Endothelial cell of umbilical vein (primary cell): ENCODE measurements around the gene ZAR1. TPM values are rescaled to one million over a fixed set of nuclear protein-coding genes. Genes with fewer than 3 reads are reported as not detected.

ENCODE experiments used
- BruUV-seq: library from RNA; stranded (reverse); fragments of 400-500 nt; replicated peaks from 2 replicates; lab custom pipeline; 2021; lab: Mats Ljungman, UMichigan
- CTCF ChIA-PET: fragments of 300-600, 350-600 bp; sonication (Branson Sonifier 250); formaldehyde crosslinking; loops from one replicate; lab custom pipeline; 2021; ENCODE audit warnings: antibody characterized with exemption, inconsistent platforms; lab: Charles Lee
- POLR2A ChIA-PET: fragments of 300-600, 350-600 bp; sonication (Branson Sonifier 250); formaldehyde crosslinking; loops from one replicate; lab custom pipeline; 2021; ENCODE audit warnings: antibody characterized with exemption, inconsistent platforms; lab: Charles Lee
- DNase-seq: peaks from one replicate; pipeline ENCODE4 v3.0.0-alpha.2; 2011; ENCODE audit warnings: low read depth, low spot score
- FAIRE-seq: peaks from 2 replicates; lab custom pipeline; 2011; peaks lifted over from hg19 to GRCh38; lab: Jason Lieb, UNC
- H2AFZ ChIP-seq: 2 replicates; pipeline ENCODE4 v1.6.0; 2012; ENCODE audit warnings: low read depth, low read length, control low read depth, inconsistent platforms
- H3K27ac ChIP-seq: 2 replicates; pipeline ENCODE4 v1.5.1; 2011; ENCODE audit warnings: low read depth, mild to moderate bottlenecking, control low read depth, low read length, moderate library complexity; ENCODE audit not compliant: insufficient read depth
- H3K27me3 ChIP-seq, 2 experiments: 2 replicates each; pipeline versions ENCODE4 v1.6.0 to v1.6.1; 2011; ENCODE audit warnings: low read length in 2 of 2, mixed read lengths in 1 of 2; ENCODE audit not compliant: control insufficient read depth in 2 of 2, insufficient read depth in 2 of 2
- H3K36me3 ChIP-seq, 2 experiments: 2 replicates in 1 of 2; 3 replicates in 1 of 2; pipeline ENCODE4 v1.5.1; 2011; ENCODE audit warnings: low read length in 2 of 2, mild to moderate bottlenecking in 1 of 2, moderate library complexity in 1 of 2; ENCODE audit not compliant: control insufficient read depth in 2 of 2, insufficient read depth in 2 of 2; ENCODE audit errors: extremely low read depth in 1 of 2
- H3K4me1 ChIP-seq: 3 replicates; pipeline ENCODE4 v1.5.1; 2011; ENCODE audit warnings: mild to moderate bottlenecking, low read length; ENCODE audit not compliant: control insufficient read depth, insufficient read depth; ENCODE audit errors: extremely low read depth
- H3K4me2 ChIP-seq: 2 replicates; pipeline ENCODE4 v1.6.1; 2011; ENCODE audit warnings: low read length, control low read depth, mixed read lengths; ENCODE audit not compliant: insufficient read depth
- H3K4me3 ChIP-seq, 3 experiments: fragments of 200-600 bp in 1 of 3; sonication (generic), shearing (Covaris generic) in 1 of 3; replicated peaks in 1 of 3; 2 replicates each; pipeline ENCODE4 v1.5.1; 2011 to 2016; ENCODE audit warnings: control low read depth in 3 of 3, low read length in 3 of 3, mild to moderate bottlenecking in 2 of 3, inconsistent platforms in 1 of 3, low read depth in 1 of 3, moderate library complexity in 1 of 3; ENCODE audit not compliant: insufficient read depth in 1 of 3
- H3K79me2 ChIP-seq: 2 replicates; pipeline ENCODE4 v1.6.0; 2012; ENCODE audit warnings: low read length, inconsistent platforms; ENCODE audit not compliant: control insufficient read depth, insufficient read depth
- H3K9ac ChIP-seq: replicated peaks from 2 replicates; pipeline ENCODE3; 2011; ENCODE audit warnings: low read length, control low read depth; ENCODE audit not compliant: insufficient read depth; ENCODE audit errors: extremely low read depth
- H3K9me1 ChIP-seq: replicated peaks from 3 replicates; pipeline ENCODE4 v1.6.0; 2011; ENCODE audit warnings: mild to moderate bottlenecking, low read length; ENCODE audit not compliant: control insufficient read depth, insufficient read depth; ENCODE audit errors: extremely low read depth
- H3K9me3 ChIP-seq: replicated peaks from 2 replicates; pipeline ENCODE4 v1.5.1; 2012; ENCODE audit warnings: low read length, inconsistent platforms; ENCODE audit not compliant: control insufficient read depth, insufficient read depth
- H4K20me1 ChIP-seq: replicated peaks from 2 replicates; pipeline ENCODE3; 2011; ENCODE audit warnings: mild to moderate bottlenecking, low read length; ENCODE audit not compliant: control insufficient read depth, insufficient read depth; ENCODE audit errors: extremely low read depth
- CTCF ChIP-seq, 2 donors: IDR thresholded peaks; 1 replicate in 1 of 2; 2 replicates in 1 of 2; pipeline ENCODE4 v1.5.1; 2011; ENCODE audit warnings: low read length in 2 of 2, mild to moderate bottlenecking in 2 of 2, moderate library complexity in 2 of 2, control low read depth in 1 of 2, inconsistent platforms in 1 of 2, low read depth in 1 of 2; ENCODE audit not compliant: insufficient read depth in 1 of 2; ENCODE audit errors: extremely low read depth in 1 of 2
- EZH2 ChIP-seq: IDR thresholded peaks from 2 replicates; pipeline ENCODE4 v1.6.1; 2012; ENCODE audit warnings: borderline replicate concordance, low read depth, mild to moderate bottlenecking, moderate library complexity, low read length, inconsistent platforms; ENCODE audit not compliant: severe bottlenecking
- FOS ChIP-seq: IDR thresholded peaks from 2 replicates; pipeline ENCODE4 v1.6.1; 2011; ENCODE audit warnings: mild to moderate bottlenecking, low read length, moderate library complexity, borderline replicate concordance; ENCODE audit not compliant: insufficient read depth
- GATA2 ChIP-seq: IDR thresholded peaks from 2 replicates; pipeline ENCODE4 v1.7.0; 2011; ENCODE audit warnings: low read depth, mild to moderate bottlenecking, moderate library complexity, mixed read lengths, low read length; ENCODE audit not compliant: insufficient read length, insufficient read depth
- JUN ChIP-seq: IDR thresholded peaks from 2 replicates; pipeline ENCODE4 v1.6.1; 2011; ENCODE audit warnings: borderline replicate concordance, low read depth; ENCODE audit not compliant: insufficient read length, insufficient read depth
- MAX ChIP-seq: IDR thresholded peaks from 2 replicates; pipeline ENCODE4 v1.6.1; 2011; ENCODE audit not compliant: insufficient read depth, insufficient read length
- MYC ChIP-seq: IDR thresholded peaks from one replicate; pipeline ENCODE4 v1.6.1; 2011; ENCODE audit warnings: mild to moderate bottlenecking, low read depth, low read length
- POLR2A ChIP-seq: IDR thresholded peaks from 2 replicates; pipeline ENCODE4 v1.6.1; 2012; ENCODE audit warnings: low read depth, mild to moderate bottlenecking, control low read depth, low read length
- POLR2AphosphoS5 ChIP-seq: IDR thresholded peaks from 2 replicates; pipeline ENCODE4 v1.6.1; 2012; ENCODE audit warnings: low read depth, mild to moderate bottlenecking, control low read depth, low read length, moderate library complexity; ENCODE audit not compliant: insufficient read depth
- dilution Hi-C: fragments of 300-500 bp; cut with MboI; formaldehyde crosslinking; loops from one replicate; pipeline ENCODE4 v1.15.0; 2019; ENCODE audit warnings: low sequenced_read_pairs; ENCODE audit not compliant: extremely low pct_ligation_motif_present
- intact Hi-C: fragments of 100-400 bp; cut with micrococcal nuclease; formaldehyde crosslinking; loops from one replicate; pipeline ENCODE4 v1.10.0; 2022
- polyA plus RNA-seq, 4 experiments: library from polyadenylated mRNA; depleted of rRNA in 3 of 4; stranded (reverse) in 3 of 4; unstranded in 1 of 4; fragments of >200 nt; gene quantifications; 2 replicates each; pipeline versions ENCODE4 v1.2.1 to v1.2.3, GENCODE V29; 2011 to 2012; ENCODE audit warnings: missing spikeins in 1 of 4
- total RNA-seq: library from RNA; stranded (reverse); gene quantifications from 2 replicates; pipeline ENCODE4 v1.2.3, GENCODE V29; 2021

Gene ZAR1
- total and polyA plus RNA-seq, 2 donors (not counting 3 experiments of a cell fraction or from before 2014, with no cell fraction given) = not detected

GRCh38 chr4:48445704-48446103 is 44.3 kb upstream of the ZAR1 start:
- no peak overlapping the region for H3K4me2 ChIP-seq
- H3K27me3 ChIP-seq = no peaks in the 10 kb centered on the region
- dilution Hi-C loops (no loop called here), intact Hi-C loops (loop anchor here (1.0 to 5.0 kb wide), 2 partner anchors 97 to 518 kb away; no protein-coding TSS in a partner anchor)
- H2AFZ ChIP-seq = no peak overlapping the region
- no peak overlapping the region for H3K27ac ChIP-seq
- DNase-seq (peak; percentile 13), FAIRE-seq (no peak)
- no peaks in the 10 kb centered on the region for H4K20me1 ChIP-seq
- no peak overlapping the region for H3K9ac ChIP-seq
- ChIA-PET CTCF (interaction anchor here (1.2 kb wide), 1 partner anchor 12 kb away, joined by 4 read pairs; no protein-coding TSS in a partner anchor), POLR2A (no interaction called here)
- no peaks in the 10 kb centered on the region for H3K9me1 ChIP-seq
- peak; percentile 13 to 18 for TF ChIP-seq CTCF (IDR thresholded peaks at IDR 0.05; ENCODE audit: extremely low read depth in 1 of 2, insufficient read depth in 1 of 2, low read depth in 1 of 2, low read length in 2 of 2)
- TF ChIP-seq GATA2 = no peak
- no peaks in the 10 kb centered on the region for H3K4me1 ChIP-seq
- no peaks in the 10 kb centered on the region for H3K9me3 ChIP-seq
- no TSS peak for BruUV-seq
- H3K4me3 ChIP-seq = no peak overlapping the region
- H3K36me3 ChIP-seq = no peaks in the 10 kb centered on the region
- no peaks in the 10 kb centered on the region for H3K79me2 ChIP-seq

GRCh38 chr4:48446642-48447041 is 43.4 kb upstream of the ZAR1 start:
- POLR2A ChIA-PET = interaction anchor here (0.6 kb wide), 1 partner anchor 81 kb away, joined by 4 read pairs; no protein-coding TSS in a partner anchor
- intact Hi-C loops = loop anchor here (5.0 kb wide), 1 partner anchor 96 kb away; no protein-coding TSS in a partner anchor
- Histone ChIP-seq H3K9me3 (no peaks in the 10 kb centered on the region), H4K20me1 (no peaks in the 10 kb centered on the region), H3K9me1 (no peaks in the 10 kb centered on the region), H3K27ac (no peak overlapping the region), H3K36me3 (no peaks in the 10 kb centered on the region), H3K4me2 (no peak overlapping the region), H3K4me3 (no peak overlapping the region), H2AFZ (no peak overlapping the region), H3K9ac (no peak overlapping the region), H3K27me3 (no peaks in the 10 kb centered on the region), H3K79me2 (no peaks in the 10 kb centered on the region), H3K4me1 (no peaks in the 10 kb centered on the region)
- TF ChIP-seq JUN (no peak), CTCF (IDR thresholded peaks at IDR 0.05; ENCODE audit: extremely low read depth in 1 of 2, insufficient read depth in 1 of 2, low read depth in 1 of 2, low read length in 2 of 2) (no peak), GATA2 (no peak), POLR2AphosphoS5 (no peak), POLR2A (no peak), FOS (no peak), EZH2 (no peak), MAX (no peak), MYC (no peak)
- dilution Hi-C loops = no loop called here
- DNase-seq (no peak), FAIRE-seq (no peak)
- CTCF ChIA-PET = interaction anchor here (1.0 to 1.4 kb wide), 5 partner anchors 11 to 436 kb away, joined by 3 to 11 read pairs (median 3); no protein-coding TSS in a partner anchor
- BruUV-seq = no TSS peak
